Activated CD4-positive, CD25-positive, alpha-beta regulatory T cell (primary cell): ENCODE measurements around the gene PDGFD.

Experiments
- DNase-seq, 4 experiments: peaks; one replicate each; lab custom pipeline; 2025; lab: John Stamatoyannopoulos, UW

The PDGFD gene

GRCh38 chr11:103958475-103959215, 205.3 kb downstream of the PDGFD start:
- no peak for DNase-seq

- no peak for DNase-seq
These were observed 210.0 kb downstream of the PDGFD start for GRCh38 chr11:103953797-103954486.

DNA sequence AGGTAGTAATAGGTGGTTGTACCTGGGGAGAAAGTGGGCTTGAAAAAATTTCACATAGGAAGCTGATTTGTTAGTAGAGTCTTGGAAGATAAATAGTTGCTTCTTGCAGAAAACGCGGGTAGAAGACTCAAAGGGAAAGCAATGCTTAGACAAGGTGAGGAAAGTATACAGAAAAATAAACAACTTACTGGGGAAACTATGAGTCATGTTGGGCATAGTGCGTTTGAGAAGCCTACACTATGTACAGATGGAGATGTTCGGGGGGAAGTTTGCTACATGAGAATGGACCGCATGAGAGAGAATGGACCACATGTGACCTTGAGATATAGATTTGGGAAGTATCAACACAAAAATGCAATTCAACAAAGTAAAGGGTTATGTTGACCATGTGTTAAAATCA, 214.2 kb downstream of the PDGFD start:
- no peak for DNase-seq

DNA sequence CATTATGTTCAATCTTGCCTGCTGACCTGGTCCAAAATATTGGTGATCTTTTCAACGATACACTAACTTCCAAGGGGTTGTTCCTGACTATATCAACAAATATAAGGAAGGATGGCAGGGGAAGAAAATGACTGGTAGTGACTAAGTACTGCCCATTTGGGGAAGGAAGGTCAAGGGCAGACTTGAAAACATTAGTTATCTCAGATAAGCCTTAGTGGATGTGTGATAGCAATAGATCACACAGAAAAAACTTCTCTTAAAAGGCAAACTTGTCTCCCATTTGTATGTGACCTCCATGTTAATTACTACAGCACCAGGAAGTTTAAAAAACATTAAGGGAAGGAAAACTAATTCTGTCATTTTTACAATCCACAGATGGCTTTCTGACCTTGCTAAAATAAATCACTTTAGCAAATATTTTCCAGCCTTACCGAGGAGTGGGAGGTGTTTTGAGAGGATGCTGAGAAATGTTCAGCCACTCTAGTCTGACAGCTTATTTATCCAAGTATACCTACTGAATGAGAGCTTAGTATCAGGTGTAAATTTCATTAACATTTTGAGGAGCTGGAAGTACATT, 215.7 kb downstream of the PDGFD start:
- no peak for DNase-seq

- no peak for DNase-seq
These were observed 216.4 kb downstream of the PDGFD start for GRCh38 chr11:103947546-103947919.

DNA sequence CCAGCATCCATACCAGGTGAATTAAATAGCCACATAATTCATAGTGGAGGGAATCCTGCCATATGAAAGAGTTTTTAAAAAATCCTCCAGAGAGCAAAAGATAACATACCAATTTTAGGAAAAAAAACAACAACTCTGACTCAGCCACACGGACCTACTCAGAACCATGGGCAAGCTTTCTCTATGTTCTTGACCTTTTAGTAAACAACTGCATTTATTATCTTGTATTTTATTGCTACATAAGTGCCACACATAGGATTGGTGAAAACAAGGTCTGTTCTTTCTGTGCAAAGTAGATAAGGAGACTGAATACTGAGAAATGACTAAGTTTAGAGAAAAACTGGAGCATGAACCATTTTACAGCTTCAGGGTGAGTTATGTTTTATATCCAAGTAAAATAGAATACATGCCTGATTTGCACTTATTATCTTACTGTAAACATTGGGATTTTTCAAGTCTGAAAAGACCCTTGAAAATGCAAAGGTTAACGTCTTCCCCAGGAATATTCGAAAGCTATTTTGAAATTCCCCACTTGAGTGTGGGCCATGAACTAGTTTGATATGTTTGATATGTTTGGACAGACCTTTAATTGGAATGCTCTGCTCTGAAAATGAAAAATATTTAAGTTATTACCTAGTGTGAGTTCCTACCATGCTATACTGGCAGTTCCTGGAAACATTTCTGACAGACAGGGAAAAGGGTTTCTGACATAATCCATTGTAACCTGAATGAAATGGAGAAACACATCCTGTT, 217.0 kb downstream of the PDGFD start:
- DNase-seq = no peak

DNA sequence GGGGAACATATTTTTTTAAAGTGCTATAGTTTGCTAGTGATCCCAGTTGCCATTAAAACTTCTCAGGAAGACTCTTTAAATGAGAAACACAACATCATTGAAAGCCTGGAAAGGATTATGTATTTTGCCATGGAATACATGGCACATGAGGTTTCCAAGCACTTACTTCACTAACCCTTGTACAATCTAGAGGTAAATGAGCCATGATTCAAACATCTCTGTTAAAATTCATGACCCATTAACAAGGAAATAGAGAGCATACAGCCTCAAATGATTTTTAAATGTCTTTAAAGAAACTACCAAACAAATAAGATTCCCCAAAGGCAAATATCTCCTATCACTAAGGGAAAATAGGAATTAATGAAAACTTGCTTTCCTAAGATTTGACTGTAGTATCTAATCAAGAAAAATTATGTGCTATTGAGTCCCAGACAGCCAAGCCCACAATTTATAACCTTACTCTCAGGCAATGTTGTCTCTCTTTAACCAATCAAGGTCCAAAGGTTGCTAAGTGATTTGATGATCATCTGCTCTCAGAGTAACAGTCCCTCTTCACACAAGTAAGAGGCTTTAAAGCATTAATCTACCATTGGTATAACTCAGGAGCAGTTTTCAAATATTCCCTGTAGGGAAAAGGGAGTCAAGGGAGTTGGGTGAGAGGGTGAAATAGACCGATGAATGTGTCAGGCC, 219.6 kb downstream of the PDGFD start:
- no peak for DNase-seq

GRCh38 chr11:103942646-103943045, 221.3 kb downstream of the PDGFD start:
- DNase-seq = no peak

DNA sequence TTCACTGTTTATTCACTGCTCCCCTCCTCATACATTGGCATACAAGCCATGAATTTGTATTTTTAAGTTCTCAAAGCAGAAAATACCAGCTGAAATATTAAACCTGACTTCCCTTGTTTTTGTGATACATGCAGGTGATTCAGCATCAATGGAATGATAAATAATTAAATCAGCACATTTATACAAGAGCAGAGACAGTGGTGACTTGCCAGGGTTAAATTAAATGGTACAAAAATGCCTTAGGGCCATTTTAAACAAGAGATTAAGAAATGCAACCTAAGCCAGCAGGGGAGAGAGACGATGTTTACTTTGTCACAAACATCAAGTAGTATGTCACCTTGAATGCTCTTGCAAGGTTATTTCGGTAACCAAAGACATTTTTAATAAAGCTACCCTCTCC, 223.4 kb downstream of the PDGFD start:
- DNase-seq = no peak

GRCh38 chr11:103939694-103940093, 224.3 kb downstream of the PDGFD start:
- no peak for DNase-seq

DNA sequence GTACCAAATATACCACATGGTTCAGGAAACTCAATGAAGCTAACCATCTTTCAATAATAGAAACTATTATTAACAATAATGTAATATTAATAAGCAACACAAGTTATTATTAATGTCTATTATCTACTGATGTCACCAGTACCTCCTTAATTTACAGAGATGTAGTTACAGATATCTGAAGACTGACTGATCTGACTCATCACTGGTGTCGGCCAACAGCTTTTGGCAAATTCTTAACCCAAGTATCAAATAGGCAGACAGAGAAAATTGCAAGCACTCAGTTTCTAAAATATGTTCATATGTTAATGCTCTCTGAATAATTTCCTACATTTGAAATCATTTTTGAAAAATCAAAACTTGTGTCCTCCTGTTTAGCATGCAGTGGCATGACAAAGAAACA, 227.9 kb downstream of the PDGFD start:
- no peak for DNase-seq

DNA sequence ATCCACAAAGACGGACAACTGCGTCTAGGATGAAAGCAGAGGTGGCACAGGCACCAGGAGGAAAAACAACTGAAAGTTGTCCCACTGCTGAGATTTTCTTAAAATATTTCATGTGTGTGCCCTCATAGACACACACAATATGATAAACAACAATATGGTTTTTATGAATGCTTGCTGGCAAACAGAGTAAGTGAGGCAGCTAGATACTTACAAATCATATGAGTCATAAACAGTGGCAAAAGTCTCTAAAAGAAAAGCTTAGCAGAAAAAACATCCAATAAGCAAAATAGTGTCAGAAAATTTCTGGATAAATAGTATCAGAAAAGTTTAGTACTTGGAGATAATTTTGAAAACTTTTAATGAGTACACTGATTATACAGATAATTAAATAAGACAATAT, 228.7 kb downstream of the PDGFD start:
- no peak for DNase-seq

DNA sequence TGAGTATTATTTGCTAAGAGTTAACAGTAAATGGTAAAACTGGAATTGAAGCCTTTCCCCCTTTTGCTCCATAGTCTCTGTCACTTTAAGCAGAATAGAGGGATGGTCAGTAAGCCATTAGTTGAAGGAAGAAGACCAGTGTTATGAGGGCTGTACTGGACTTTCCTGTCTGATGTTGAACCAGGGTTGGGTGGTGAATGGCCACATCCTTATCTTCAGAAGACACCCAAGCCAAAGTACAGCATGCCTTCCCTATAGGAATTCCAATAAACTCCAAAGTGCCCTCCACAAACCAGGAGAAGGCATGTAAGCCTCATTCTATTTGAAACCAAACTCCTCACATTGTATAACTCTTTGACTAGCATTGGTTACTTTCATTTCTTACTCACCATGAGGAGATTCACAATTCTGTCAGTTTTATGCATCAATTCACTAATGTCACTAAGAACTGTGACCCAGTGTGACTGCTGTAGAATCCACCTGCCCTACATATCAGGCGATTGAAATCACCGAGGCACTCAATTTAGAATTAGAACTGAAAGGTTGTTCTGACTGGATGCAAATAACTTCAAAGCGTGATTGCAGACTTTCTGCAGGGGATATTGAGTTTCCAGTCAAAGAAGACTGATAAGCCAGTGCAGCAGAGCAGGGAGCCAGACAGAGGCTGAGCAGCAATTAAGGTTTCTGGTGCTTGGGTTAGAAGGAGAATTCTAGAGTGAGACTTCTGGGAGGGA, 234.6 kb downstream of the PDGFD start:
- no peak for DNase-seq

DNA sequence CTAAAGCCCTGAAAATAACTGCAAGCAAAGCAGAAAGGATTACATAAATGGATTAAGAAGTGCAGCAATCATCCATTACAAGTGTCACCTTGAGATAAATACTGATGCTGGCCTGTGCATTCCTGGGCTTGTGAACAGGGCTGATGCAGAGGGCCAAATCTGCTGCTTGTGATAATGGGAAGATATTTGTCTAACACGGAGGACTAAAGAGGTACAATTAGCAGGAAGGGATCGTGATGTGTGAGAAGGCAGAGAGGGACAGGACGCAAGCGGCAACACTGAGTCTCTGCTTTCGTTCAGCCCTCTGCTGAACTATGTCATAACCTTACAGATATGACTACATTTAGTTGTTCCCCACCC, 235.2 kb downstream of the PDGFD start:
- DNase-seq = no peak

DNA sequence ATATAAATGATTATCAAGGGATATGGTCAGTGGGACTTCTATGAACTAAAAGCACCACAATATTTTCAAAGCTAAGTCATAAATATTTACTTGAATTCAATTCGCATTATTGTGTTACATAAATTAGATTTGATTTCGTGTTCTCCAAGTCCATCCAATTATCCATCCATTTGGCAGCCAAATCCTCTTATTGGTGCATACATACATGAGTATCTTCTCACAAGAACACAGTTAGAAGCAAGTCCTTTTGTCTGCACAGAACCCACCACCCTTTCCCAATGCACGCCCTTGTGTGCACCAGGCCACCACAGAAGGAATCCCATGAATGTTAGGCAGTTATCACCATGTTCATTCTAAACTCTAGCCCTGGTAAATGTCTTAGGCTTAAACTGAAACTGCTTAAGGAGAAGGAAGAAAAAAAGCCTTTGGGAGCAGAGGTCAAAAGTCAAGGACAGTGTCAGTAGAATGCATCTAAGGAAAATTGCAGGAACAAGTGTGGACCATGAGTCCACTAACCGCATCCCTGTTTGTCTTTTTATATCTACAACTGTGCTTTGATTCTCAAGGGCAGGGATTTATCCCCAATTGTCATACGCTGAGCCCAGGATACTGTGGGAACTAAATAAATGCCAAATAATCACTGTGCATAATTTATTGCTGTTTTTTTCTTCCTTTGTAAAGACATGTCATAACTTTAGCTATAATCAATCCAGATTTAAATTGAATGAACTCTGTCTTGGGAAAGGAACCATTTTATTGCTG, 235.7 kb downstream of the PDGFD start:
- DNase-seq = no peak

- DNase-seq = no peak
These were observed 236.4 kb downstream of the PDGFD start for GRCh38 chr11:103927535-103927934.

DNA sequence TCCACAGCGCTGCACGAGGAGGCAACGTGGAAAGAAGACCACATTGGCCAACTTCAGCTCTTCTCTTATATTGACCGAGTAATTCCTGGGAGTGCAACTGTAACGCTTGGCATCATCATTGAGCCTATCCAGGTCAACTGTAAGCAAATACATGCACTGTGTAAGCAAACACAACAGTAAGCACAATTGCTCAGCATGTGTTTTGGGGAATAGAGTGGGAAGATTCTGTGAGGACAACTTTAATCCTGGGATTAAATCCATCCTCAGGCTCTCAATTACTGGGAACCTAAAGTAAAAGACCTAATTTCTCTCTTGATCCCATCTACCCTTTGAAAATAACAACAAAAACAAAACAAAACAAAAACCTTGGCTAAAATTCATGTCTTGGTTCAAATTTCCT, 237.0 kb downstream of the PDGFD start:
- no peak for DNase-seq

DNA sequence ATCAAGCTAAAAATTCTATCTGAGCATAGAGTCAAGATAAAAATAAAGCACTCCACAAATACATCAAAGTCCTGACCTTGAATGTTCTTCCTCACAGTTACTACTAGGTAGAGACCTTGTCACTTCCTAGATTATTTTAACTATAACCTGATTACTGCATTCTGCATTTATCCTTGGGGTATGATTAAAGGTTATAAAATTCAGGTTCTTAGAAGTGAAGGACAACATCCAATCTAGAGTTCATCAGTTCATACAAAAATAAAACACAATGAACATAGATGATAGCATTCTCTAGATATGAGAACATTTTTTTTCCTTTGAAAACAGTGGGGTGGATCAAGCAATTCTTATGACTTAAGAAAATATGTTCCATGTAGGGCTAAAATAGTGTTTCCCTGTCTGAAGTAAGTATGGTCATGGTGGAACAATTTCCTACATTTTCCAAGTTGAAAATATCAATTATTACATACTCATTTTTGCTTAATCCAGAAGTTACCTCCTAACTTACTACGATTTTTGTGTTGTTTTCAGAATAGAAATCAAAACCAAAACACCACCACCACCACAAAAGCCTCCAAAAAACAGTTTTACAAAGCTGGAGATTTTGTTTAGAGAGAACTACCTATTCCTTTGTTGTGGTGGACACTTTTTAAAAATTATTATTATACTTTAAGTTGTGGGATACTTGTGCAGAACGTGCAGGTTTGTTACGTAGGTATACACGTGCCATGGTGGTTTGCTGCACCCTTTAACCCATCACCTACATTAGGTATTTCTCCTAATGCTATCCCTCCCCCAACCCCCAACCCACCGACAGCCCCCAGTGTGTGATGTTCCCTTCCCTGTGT, 239.6 kb downstream of the PDGFD start:
- no peak for DNase-seq

- no peak for DNase-seq
These were observed 240.5 kb downstream of the PDGFD start for GRCh38 chr11:103923451-103923931.

DNA sequence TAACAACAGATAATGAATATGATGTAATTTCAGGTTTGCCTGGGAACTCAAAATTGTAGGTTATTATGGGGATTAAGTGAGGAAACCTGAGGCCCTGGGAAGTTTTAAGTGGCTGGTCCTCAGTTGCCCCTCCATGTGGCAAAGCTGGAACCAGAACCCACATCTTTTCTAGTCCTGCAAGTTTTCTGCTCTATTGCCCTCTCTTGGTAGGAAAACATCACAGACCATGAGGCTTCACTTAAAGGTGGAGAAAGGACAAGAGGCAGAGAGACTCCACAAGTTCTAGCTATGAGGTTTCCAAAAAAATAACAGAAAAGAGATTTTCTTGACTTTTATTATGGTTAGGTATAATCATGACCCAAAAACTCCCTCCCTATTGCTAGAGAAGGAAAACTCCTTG, 243.0 kb downstream of the PDGFD start:
- DNase-seq = no peak
